Measurements from ENCODE around the gene ZNF362.

ZNF362 gene

DNA sequence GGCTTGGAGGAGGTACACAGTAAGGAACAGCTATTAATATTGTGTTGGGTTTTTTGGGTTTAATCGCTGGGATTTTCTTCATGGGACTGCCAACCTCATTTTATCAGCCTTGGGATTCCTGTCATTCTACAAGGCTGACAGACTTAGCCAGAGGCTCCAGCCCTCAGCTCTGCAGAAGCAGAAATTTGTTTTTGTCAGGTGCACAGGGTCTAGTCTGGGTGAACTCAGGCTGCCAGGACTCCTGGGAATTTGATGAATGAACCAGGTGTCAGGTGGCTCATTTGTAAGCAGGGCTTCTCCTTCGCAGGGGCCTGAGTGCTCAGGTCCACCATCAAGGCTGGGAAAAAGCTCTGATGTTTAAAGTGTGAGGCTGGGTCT is 11.5 kb upstream of the ZNF362 start:
- no peaks in the 10 kb centered on the region for H3K9me3 ChIP-seq (ENCODE audit: insufficient read depth, low read depth, low read length)
- H3K27ac ChIP-seq (ENCODE audit: low read depth, low read length): no peak overlapping the region
- no peaks in the 10 kb centered on the region for H3K36me3 ChIP-seq (ENCODE audit: insufficient read depth, low read length)
- H3K27me3 ChIP-seq (ENCODE audit: insufficient read depth, low read length): no peaks in the 10 kb centered on the region
- no peak overlapping the region for H3K4me3 ChIP-seq (ENCODE audit: low read length)
- H3K4me1 ChIP-seq (ENCODE audit: insufficient read depth, low read length): peaks cover 8% of the 10 kb centered on the region; the same call in 1 of the 2 replicates
- H3K9ac ChIP-seq (ENCODE audit: low read depth, low read length): no peak overlapping the region
- WGBS: 84% methylated on average over 2 of the region's 2 CpGs

DNA sequence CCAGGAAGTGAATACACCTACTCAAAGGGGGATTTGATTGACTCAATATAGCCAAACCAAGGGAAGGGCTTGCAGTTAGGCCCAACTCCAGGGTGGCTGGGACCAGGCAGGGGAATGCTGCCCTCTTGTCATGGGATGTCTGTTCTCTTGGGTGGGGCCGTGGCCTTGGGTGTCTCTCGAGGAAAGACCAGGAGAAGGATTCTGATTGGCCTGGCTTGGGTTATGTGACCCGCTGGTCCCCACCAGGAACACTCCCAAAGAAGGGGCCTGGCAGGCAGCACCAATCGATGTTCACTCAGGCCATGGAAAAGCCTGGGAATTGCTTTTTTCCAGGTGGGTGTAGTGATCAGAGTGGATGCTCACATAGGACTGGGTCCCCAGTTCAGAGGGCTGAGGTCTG is 10.1 kb upstream of the ZNF362 start:
- H3K9ac ChIP-seq (ENCODE audit: low read depth, low read length): no peak overlapping the region
- no peaks in the 10 kb centered on the region for H3K9me3 ChIP-seq (ENCODE audit: insufficient read depth, low read depth, low read length)
- H3K4me3 ChIP-seq (ENCODE audit: low read length): no peak overlapping the region
- no peaks in the 10 kb centered on the region for H3K36me3 ChIP-seq (ENCODE audit: insufficient read depth, low read length)
- H3K27ac ChIP-seq (ENCODE audit: low read depth, low read length): no peak overlapping the region
- peaks cover 8% of the 10 kb centered on the region; the same call in 1 of the 2 replicates for H3K4me1 ChIP-seq (ENCODE audit: insufficient read depth, low read length)
- H3K27me3 ChIP-seq (ENCODE audit: insufficient read depth, low read length): no peaks in the 10 kb centered on the region
- 89% methylated on average over 4 of the region's 4 CpGs for WGBS

- no peaks in the 10 kb centered on the region for H3K36me3 ChIP-seq (ENCODE audit: insufficient read depth, low read length)
- no peaks in the 10 kb centered on the region for H3K27me3 ChIP-seq (ENCODE audit: insufficient read depth, low read length)
- 75% methylated on average over 6 of the region's 7 CpGs for WGBS
- H3K4me3 ChIP-seq (ENCODE audit: low read length): no peak overlapping the region
- H3K9ac ChIP-seq (ENCODE audit: low read depth, low read length): no peak overlapping the region
- no peaks in the 10 kb centered on the region for H3K9me3 ChIP-seq (ENCODE audit: insufficient read depth, low read depth, low read length)
- peaks cover 8% of the 10 kb centered on the region; the same call in 1 of the 2 replicates for H3K4me1 ChIP-seq (ENCODE audit: insufficient read depth, low read length)
- no peak overlapping the region for H3K27ac ChIP-seq (ENCODE audit: low read depth, low read length)
These were observed 8.7 kb upstream of the ZNF362 start for GRCh38 chr1:33247545-33247944.

- H3K36me3 ChIP-seq (ENCODE audit: insufficient read depth, low read length): no peaks in the 10 kb centered on the region
- no peaks in the 10 kb centered on the region for H3K27me3 ChIP-seq (ENCODE audit: insufficient read depth, low read length)
- no peak overlapping the region for H3K4me3 ChIP-seq (ENCODE audit: low read length)
- no peak overlapping the region for H3K27ac ChIP-seq (ENCODE audit: low read depth, low read length)
- H3K4me1 ChIP-seq (ENCODE audit: insufficient read depth, low read length): peaks cover 8% of the 10 kb centered on the region; the same call in 1 of the 2 replicates
- H3K9ac ChIP-seq (ENCODE audit: low read depth, low read length): no peak overlapping the region
- no peaks in the 10 kb centered on the region for H3K9me3 ChIP-seq (ENCODE audit: insufficient read depth, low read depth, low read length)
These were observed 8.0 kb upstream of the ZNF362 start for GRCh38 chr1:33248244-33248643.

DNA sequence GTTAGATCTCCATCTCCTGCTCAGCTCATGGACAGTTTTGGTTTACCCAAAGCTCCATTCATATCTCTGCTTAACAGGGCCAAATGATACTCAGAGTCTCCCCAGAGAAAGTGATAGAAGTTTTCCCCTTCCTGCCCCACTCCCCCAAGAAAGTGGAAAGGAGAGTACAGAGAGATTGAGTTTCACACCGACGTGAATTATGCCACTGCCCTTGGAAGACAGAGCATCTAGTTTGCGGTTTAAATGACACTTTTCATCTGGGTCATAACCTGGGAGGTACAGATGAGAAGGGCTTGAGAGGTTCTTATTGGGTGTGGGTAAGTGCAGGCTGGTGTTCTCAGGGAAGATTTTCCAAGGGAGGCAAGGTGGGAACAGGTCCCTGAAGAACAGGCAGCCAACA is 6.9 kb upstream of the ZNF362 start:
- Histone ChIP-seq H3K36me3 (ENCODE audit: insufficient read depth, low read length) (no peaks in the 10 kb centered on the region), H3K27me3 (ENCODE audit: insufficient read depth, low read length) (no peaks in the 10 kb centered on the region), H3K4me1 (ENCODE audit: insufficient read depth, low read length) (peaks cover 1% of the 10 kb centered on the region; the same call in 1 of the 2 replicates), H3K27ac (ENCODE audit: low read depth, low read length) (no peak overlapping the region), H3K4me3 (ENCODE audit: low read length) (no peak overlapping the region), H3K9ac (ENCODE audit: low read depth, low read length) (no peak overlapping the region), H3K9me3 (ENCODE audit: insufficient read depth, low read depth, low read length) (no peaks in the 10 kb centered on the region)
- 93% methylated on average over 3 of the region's 3 CpGs for WGBS

DNA sequence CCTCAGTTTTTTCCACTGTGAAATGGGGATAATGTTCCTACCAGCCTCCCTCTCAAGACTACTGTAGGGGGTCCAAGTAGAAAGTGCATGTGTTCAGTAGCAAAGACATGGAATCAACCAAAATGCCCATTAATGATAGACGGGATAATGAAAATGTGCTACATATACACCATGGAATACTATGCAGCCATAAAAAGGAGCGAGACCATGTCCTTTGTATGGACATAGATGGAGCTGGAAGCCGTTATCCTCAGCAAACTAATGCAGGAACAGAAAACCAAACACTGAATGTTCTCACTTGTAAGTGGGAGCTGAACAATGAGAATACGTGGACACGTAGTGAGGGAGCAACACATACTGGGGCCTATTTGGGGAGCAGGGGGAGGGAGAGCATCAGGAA is 6.1 kb upstream of the ZNF362 start:
- Histone ChIP-seq H3K4me3 (ENCODE audit: low read length) (no peak overlapping the region), H3K27ac (ENCODE audit: low read depth, low read length) (no peak overlapping the region), H3K27me3 (ENCODE audit: insufficient read depth, low read length) (no peaks in the 10 kb centered on the region), H3K4me1 (ENCODE audit: insufficient read depth, low read length) (no peaks in the 10 kb centered on the region; the same call in 1 of the 2 replicates), H3K9me3 (ENCODE audit: insufficient read depth, low read depth, low read length) (no peaks in the 10 kb centered on the region), H3K9ac (ENCODE audit: low read depth, low read length) (no peak overlapping the region), H3K36me3 (ENCODE audit: insufficient read depth, low read length) (no peaks in the 10 kb centered on the region)
- WGBS: 93% methylated on average over 5 of the region's 5 CpGs

DNA sequence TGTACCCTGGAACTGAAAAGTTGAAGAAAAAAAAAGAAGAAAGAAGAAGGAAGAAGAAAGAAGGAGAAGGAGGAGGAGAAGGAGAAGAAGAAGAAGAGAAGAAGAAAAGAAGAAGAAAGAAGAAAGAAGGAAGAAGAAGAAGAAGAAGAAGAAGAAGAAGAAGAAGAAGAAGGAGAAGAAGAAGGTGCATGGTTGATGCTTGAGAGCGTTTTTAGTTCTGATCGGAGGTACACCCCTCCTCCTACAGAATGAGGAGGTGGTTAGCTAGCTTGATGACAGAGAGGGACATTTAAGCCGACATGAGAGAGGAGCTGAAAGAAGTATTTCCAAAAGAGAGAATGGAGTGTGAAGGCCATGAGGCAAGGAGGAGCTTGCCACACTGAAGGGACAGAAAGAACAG is 5.6 kb upstream of the ZNF362 start:
- Histone ChIP-seq H3K9ac (ENCODE audit: low read depth, low read length) (no peak overlapping the region), H3K4me1 (ENCODE audit: insufficient read depth, low read length) (no peaks in the 10 kb centered on the region; the same call in 1 of the 2 replicates), H3K27ac (ENCODE audit: low read depth, low read length) (no peak overlapping the region), H3K4me3 (ENCODE audit: low read length) (no peak overlapping the region), H3K36me3 (ENCODE audit: insufficient read depth, low read length) (no peaks in the 10 kb centered on the region), H3K27me3 (ENCODE audit: insufficient read depth, low read length) (no peaks in the 10 kb centered on the region), H3K9me3 (ENCODE audit: insufficient read depth, low read depth, low read length) (no peaks in the 10 kb centered on the region)
- 98% methylated on average over 3 of the region's 3 CpGs for WGBS

DNA sequence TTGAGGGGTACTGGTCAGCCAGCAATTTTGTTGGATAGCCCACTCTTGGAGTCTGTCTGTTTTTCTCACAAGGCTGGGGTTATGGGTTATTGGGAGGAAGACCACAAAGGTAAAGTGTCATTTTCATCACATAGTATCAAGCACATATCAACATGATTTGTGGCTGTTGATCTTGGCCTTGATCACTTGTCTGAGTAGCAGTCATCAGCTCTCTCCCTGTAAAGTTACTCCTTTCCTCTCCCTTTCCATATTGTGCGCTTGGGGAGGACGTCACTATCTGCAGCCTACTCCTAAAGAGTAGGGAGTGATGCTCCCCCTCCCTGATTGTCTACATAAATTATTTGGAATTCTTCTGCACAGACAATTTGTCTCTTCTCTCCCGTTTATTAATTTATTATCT is 1.8 kb upstream of the ZNF362 start:
- Histone ChIP-seq H3K36me3 (ENCODE audit: insufficient read depth, low read length) (no peaks in the 10 kb centered on the region), H3K27me3 (ENCODE audit: insufficient read depth, low read length) (no peaks in the 10 kb centered on the region), H3K4me1 (ENCODE audit: insufficient read depth, low read length) (peaks cover 14% of the 10 kb centered on the region), H3K9me3 (ENCODE audit: insufficient read depth, low read depth, low read length) (no peaks in the 10 kb centered on the region), H3K27ac (ENCODE audit: low read depth, low read length) (no peak overlapping the region), H3K4me3 (ENCODE audit: low read length) (no peak overlapping the region), H3K9ac (ENCODE audit: low read depth, low read length) (no peak overlapping the region)
- WGBS: 98% methylated on average over 3 of the region's 3 CpGs

DNA sequence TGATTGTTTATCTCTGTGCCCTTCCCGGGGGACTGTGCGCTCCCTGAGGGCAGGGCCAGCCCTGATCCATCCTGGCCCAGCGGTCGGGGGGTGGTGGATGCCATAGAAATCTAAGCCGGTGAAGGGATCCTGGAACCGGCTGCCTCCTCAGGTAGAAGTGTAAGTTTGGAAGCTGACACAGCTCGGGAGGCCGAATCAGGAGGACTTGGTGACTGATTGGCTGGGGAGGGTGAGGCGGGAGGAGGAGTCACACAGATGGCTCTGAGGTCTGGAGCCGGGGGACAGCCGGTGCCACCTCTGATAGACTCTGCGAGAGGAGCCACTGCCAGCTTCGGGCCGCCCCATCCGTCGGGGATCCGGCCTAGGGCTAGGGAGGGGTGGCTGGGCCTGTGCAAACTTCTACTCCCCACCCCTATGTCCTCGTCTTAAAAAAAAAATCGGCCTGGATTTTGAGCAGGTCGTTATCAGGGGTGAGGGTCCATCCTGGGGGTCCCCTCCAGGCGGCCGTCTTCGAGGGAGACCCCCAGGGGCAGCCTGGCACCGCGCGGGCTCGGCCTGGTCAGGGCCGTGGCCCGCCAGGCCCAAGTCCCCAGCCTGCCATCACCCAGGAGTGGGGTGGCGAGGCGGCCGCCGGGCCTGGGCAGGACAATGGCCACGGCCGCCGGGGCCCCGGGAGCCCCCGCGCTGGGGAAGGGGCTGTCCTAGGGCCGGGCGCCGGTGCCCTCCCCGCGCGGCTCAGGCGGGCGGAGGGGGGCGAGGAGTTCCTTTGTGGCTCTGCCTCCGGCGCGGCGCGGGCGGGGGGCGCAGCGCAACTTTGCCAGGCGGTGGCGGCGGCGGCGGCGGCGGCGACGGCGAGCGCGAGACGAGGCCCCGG is 708 bp upstream of the ZNF362 start:
- Histone ChIP-seq H3K27me3 (ENCODE audit: insufficient read depth, low read length) (no peaks in the 10 kb centered on the region), H3K9me3 (ENCODE audit: insufficient read depth, low read depth, low read length) (no peaks in the 10 kb centered on the region), H3K36me3 (ENCODE audit: insufficient read depth, low read length) (no peaks in the 10 kb centered on the region), H3K9ac (ENCODE audit: low read depth, low read length) (peak overlapping the region; percentile 74), H3K4me3 (ENCODE audit: low read length) (peak overlapping the region; percentile 96), H3K27ac (ENCODE audit: low read depth, low read length) (peak overlapping the region; percentile 48; the same call in 1 of the 2 replicates), H3K4me1 (ENCODE audit: insufficient read depth, low read length) (peaks cover 14% of the 10 kb centered on the region)
- 6% methylated on average over 70 of the region's 70 CpGs for WGBS

- under 1% methylated on average over 37 of the region's 43 CpGs for whole genome bisulfite sequencing
- Histone ChIP-seq H3K27me3 (ENCODE audit: insufficient read depth, low read length) (no peaks in the 10 kb centered on the region), H3K36me3 (ENCODE audit: insufficient read depth, low read length) (no peaks in the 10 kb centered on the region), H3K27ac (ENCODE audit: low read depth, low read length) (no peak overlapping the region), H3K4me3 (ENCODE audit: low read length) (peak overlapping the region; percentile 96; the same call in 1 of the 2 replicates), H3K9ac (ENCODE audit: low read depth, low read length) (peak overlapping the region; percentile 59; the same call in 1 of the 2 replicates), H3K9me3 (ENCODE audit: insufficient read depth, low read depth, low read length) (no peaks in the 10 kb centered on the region), H3K4me1 (ENCODE audit: insufficient read depth, low read length) (peaks cover 14% of the 10 kb centered on the region)
These were observed 146 bp upstream of the ZNF362 start for GRCh38 chr1:33256221-33256470.

DNA sequence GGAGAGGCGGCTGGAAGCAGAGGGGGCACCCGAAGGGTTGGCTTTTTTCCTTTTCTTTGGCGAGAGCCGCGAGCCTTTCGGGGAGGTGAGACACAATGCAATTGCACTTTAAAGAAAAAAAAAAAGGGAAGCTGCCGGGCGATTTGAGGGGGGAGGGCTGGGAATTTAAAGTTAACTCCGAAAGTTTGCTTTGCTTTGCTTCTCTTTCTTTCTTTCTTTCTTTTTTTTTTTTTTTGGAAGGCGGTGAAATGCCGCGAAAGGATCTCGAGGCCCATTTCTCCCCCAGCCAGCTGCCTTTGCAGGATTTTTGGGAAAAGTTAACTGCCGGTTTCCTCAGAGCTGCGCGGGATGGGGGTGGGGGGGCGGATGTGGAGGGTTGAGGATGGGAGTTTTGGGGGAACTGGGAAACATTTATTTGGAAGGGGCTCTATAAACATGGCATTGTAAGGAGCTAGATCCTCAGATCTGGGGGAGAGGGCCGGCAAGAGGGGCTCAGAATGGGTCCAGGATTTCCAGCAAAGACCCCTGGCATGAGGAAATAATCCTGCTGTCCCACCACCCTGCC is 997 bp downstream of the ZNF362 start:
- H3K36me3 ChIP-seq (ENCODE audit: insufficient read depth, low read length): no peaks in the 10 kb centered on the region
- H3K4me1 ChIP-seq (ENCODE audit: insufficient read depth, low read length): peaks cover 14% of the 10 kb centered on the region
- WGBS: 3% methylated on average over 17 of the region's 18 CpGs
- H3K9me3 ChIP-seq (ENCODE audit: insufficient read depth, low read depth, low read length): no peaks in the 10 kb centered on the region
- H3K27ac ChIP-seq (ENCODE audit: low read depth, low read length): peak overlapping the region; percentile 65
- H3K9ac ChIP-seq (ENCODE audit: low read depth, low read length): peak overlapping the region; percentile 94
- H3K4me3 ChIP-seq (ENCODE audit: low read length): peak overlapping the region; percentile 96
- H3K27me3 ChIP-seq (ENCODE audit: insufficient read depth, low read length): no peaks in the 10 kb centered on the region

Data from HUES64 (cell line).